NCI-H1105 (cell line): ENCODE results near the gene PALD1.

Experiments used
- DNase-seq: peaks from one replicate; lab custom pipeline; 2025; lab: John Stamatoyannopoulos, UW

PALD1 gene

DNA sequence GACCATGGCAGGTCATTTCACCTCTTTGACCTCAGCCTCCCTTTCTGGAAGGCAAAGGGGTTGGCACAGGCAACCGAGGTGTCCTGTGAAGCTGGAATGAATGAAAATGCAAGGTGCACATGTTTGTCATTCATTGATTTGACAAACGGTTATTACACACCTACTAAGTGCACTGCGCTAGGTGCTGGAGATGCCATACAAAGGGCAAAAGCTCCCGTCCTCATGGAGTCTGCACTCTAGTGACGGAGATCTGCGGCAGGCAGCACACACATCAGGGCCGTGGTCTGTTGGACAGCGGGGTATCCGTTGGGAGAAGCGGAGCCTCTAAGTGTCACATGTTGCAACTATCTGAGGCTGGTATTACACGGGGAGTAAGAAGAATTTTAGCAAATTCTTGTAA lies 79.7 kb downstream of the PALD1 start:
- no peak for DNase-seq

DNA sequence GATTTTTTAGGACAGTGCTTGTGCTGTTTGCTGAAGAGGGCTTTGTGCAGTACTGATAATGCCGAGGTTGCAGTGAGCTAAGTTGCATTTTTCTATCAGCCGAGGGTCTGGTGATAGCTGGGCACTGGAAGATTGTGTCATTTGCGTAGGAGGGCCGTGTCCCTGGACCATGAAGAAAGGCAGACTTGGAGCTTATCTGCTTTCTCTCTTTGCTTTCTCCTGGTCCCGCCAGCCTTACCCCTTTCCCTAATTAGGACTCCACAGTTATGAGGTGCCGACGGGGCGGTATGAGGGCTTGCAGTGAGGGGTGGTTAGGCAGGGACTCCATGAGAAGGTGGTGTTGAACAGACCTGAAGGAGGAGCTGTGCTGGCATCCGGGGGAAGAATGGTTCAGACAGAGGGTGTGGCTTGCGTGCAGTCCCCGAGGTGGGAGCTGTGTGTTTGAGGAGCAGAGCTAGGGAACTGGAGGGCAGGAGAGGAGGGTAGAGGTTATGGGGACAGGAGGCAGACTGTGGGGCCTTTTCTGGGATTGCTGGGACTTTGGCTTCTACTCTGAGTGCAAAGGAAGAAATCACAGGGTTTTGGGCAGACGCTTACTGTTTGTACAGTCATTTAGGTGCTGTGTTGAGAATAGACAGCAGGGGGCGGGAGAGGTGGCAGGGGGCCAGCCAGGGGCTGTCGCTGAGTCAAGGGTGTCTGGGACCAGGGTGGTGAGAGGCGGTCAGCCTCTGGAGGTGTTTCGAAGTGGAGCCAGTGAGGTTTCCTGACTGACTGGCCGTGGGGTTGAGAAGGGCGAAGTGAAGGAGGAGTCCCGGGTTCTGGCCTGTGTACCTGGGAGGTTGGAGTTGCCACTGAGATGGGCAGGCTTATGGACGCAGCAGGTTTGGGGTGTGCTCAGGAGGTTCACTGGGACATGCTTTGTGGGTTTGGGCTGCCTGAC lies 80.6 kb downstream of the PALD1 start:
- no peak for DNase-seq

GRCh38 chr10:70559861-70560260 lies 81.3 kb downstream of the PALD1 start:
- DNase-seq, result no peak

GRCh38 chr10:70560511-70560941 lies 82.0 kb downstream of the PALD1 start:
- no peak for DNase-seq

- no peak for DNase-seq
Measured at GRCh38 chr10:70561070-70561469, 82.5 kb downstream of the PALD1 start.

- DNase-seq, result no peak
Measured at GRCh38 chr10:70561558-70561957, 83.0 kb downstream of the PALD1 start.

DNA sequence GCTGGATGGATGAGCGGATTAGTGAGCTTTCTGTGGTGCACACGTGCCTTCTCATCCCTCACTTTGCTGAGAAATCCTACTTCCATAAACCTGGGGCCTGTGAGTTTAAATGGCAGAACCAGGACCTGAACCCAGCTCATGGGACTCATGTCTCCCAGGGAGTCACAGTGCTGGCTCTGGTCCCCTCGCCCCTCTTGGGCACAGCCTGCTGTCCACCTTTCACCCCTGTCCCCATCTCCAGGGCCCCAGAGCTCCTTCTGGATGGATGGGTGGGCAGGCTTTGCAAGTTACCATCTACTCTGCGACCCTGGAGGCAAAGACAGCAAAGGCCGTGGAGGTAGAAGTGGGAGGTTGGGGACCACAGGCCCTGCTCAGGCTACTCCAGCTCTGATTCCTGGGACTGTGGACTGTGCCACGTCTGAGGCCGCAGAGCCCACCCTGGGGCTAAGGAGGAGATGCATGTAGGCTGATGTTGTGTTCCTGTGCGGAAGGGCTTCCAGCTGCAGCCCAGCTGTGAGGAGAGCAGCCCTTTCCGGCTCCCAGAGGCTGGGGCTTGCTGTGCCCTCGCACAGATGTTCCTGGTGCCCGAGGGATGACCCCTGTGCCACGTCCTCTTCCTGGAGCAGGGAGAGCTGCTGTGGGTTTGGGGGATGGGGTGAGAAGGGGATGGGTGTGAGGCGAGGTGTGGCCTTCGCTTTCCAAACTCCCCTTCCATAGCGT lies 83.6 kb downstream of the PALD1 start:
- no peak for DNase-seq

GRCh38 chr10:70563230-70563629 lies 84.7 kb downstream of the PALD1 start:
- no peak for DNase-seq

GRCh38 chr10:70564113-70564725 lies 85.7 kb downstream of the PALD1 start:
- DNase-seq, result no peak

DNA sequence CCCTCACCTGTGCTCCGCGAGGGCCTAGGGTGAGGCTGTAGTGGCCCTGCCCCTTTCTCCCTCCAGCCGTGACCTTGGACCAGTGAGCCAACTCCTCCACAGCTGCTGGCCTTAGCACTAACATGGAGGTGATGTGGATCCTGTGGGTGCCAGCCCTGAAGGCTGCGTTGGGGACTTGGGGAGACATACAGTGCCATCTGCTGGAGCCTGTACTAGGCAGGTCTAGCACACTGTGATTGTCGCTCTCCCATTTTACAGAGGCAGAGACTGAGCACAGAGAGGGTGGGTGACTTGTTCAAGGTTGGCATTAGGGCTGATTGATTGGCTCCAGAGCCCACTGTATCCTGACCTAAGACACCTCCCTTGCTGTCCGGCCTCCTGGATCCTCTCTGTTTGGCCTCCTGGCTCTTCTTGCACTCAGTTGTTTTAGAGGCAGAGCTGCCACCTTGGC lies 86.4 kb downstream of the PALD1 start:
- DNase-seq, result no peak

DNA sequence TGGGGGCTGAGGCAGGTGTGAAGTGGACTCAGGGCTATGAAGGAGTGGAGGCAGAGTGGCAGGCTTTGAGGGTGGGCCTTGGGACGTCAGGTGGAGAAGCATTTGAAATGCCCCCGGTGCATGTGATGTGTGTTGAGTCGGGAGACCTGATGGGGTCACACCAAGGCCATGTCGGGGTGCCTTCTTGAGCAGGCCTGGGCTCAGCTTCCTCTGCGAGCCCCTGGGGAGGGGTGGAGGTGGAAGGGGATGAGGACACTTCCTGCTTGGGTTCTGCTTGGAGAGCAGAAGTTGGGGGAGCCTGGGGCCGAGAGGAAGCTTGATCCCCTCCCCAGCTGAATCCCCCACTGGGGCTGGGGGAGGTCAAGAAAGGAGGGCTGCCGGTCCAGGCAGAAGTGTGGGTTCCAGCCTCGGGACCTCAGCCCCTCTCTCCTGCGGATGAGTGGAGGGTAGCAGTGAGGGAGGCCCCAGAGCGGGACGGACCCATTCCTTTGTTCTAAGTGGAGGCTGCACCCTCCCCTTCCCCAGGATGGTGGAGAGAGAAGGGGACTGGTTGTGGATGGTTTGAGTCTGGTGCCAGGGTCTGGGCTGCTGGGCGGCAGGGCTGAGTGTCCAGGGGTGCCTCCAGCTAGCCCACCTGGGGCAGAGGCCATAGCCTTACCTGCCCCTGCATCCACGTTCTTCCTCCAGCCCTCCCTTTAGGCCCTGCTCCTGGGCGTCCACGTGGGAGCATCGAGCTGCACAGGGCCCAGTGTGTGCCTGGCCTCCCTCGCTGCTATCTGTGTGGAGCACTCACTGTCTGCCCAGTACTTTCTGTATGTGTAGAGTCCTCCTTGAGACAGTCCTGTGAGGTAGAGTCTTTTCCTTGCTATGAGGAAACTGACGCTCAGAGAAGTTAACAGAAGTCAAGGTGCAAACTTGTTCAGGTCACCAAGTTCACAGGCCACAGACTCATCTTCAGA lies 87.3 kb downstream of the PALD1 start:
- no peak for DNase-seq

- DNase-seq, result no peak
Measured at GRCh38 chr10:70566515-70567290, 88.1 kb downstream of the PALD1 start.

DNA sequence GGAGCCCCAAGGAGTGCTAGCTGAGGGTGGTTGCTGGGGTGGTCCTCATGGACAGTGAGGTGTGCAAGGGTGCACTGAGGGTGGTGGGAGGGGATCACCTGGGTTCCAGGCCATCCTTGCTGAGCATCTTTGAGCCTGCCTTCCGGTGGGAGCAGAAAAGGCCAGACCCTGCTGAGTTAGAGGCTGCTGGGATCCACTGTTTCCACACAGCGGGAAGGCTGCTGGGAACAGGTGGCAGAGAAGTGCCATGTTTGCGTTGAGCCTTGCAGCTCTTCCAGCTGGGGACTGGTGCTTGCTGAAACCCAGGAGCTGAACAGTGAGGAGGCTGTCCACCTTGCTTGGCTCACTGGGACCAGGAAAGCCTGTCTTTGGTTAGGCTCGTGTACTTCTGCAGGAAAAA lies 89.0 kb downstream of the PALD1 start:
- DNase-seq, result no peak

GRCh38 chr10:70568113-70568512 lies 89.5 kb downstream of the PALD1 start:
- DNase-seq, result no peak

GRCh38 chr10:70568781-70569495 lies 90.4 kb downstream of the PALD1 start:
- no peak for DNase-seq

DNA sequence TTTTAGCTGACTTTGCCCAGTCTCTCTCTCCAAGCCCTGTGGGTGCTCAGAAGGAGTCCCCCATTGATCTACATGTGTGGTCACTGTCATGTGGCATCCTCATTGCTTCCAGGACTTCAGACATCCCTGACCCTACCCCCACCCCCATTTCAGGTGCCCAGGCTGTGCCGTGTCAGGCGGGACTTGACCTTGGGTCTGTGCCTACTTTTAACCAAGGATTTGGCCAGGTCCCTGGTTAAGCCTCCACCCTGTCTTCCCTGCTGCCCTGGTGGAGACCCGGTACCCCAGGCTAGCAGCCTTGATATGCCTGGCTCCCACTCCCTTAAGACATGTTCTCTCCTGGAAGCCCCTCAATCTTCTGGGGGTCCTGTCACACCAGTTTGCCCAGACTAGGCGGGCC lies 92.7 kb downstream of the PALD1 start:
- no peak for DNase-seq

DNA sequence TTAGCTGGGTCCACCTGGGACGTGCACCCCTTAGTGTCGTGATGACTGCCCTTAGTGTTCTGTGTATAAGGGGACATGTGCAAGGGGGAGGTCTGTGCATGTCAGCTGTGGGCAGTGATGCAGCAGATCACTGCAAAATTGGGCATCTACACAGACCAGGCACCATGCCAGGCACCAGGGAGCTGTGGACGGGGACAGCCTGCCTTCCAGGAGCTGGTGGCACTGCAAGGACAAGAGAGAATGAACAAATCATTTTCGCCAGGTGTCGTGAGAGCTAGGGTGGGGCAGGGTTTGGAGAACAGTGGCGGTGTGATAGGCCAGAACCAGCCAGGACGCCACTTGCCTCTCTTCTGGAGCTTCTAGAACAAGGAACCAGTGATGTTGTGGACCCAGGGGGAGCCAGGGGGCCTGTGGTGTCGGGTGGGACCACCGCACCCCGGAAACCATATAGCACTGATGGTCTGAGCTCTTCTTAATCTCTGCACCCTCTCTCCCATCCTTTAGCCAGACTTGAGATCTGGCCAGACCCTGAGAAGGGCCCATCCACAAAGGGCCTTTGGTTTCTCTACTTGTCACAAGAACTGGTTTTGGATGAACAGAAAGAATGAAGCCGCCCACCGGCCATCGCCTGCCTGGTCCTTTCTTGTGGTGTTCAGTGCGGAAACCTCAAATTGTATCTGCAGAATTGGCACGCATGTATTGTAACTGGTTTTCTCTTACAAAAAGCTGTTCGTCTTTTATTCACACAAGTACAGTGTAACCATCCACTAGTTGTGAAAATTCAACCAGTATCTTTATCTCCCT lies 93.3 kb downstream of the PALD1 start:
- DNase-seq, result no peak

- DNase-seq, result no peak
Measured at GRCh38 chr10:70573599-70574506, 95.3 kb downstream of the PALD1 start.
